Right cardiac atrium (tissue), 5 donors: ENCODE data around the gene CCDC167. TPM values are rescaled to one million over a fixed set of nuclear protein-coding genes. Genes with fewer than 3 reads are reported as not detected.
A peak's percentile ranks its signal among the peaks of the same experiment; 100 is the strongest.

Source experiments
- ATAC-seq, 2 donors: fragments of 200-7000 bp; cut with Tn5 transposase; one replicate each; pipeline versions ENCODE4 v1.8.0 to v1.9.1; 2020; ENCODE audit warnings: moderate library complexity in 2 of 2, mild to moderate bottlenecking in 1 of 2
- DNase-seq, 3 donors: peaks; one replicate each; pipeline ENCODE4 v3.0.0-alpha.2; 2020
- H3K27ac ChIP-seq: one replicate; pipeline ENCODE4 v1.5.1; 2013; ENCODE audit warnings: mild to moderate bottlenecking, low read length, control low read depth, moderate library complexity
- H3K27me3 ChIP-seq: one replicate; pipeline ENCODE4 v1.6.1; 2013; ENCODE audit not compliant: control insufficient read depth, insufficient read depth
- H3K4me1 ChIP-seq: one replicate; pipeline ENCODE4 v1.6.1; 2013; ENCODE audit warnings: low read length; ENCODE audit not compliant: control insufficient read depth, insufficient read depth
- H3K4me3 ChIP-seq: one replicate; pipeline ENCODE4 v1.5.1; 2013; ENCODE audit warnings: low read length, control low read depth
- H3K9me3 ChIP-seq: one replicate; pipeline ENCODE4 v1.6.1; 2013; ENCODE audit warnings: low read length; ENCODE audit not compliant: control insufficient read depth
- WGBS: extraction: QIAGEN DNeasy Blood & Tissue Kit; methylation state at CpG from one replicate; pipeline ENCODE4 v1.1.7; 2013; 5-methylcytosine and 5-hydroxymethylcytosine counted together
- intact Hi-C, 4 donors: fragments of 100-400 bp; cut with DNase I; formaldehyde crosslinking; loops; one replicate each; pipeline versions ENCODE4 v1.11.0 to v1.14.0; 2022 to 2023
- polyA plus RNA-seq: library from polyadenylated mRNA; stranded (reverse); fragments of 200-250 nt; gene quantifications from one replicate; pipeline ENCODE4 v1.2.3, GENCODE V29; 2013
- total RNA-seq, 4 donors: library from RNA; stranded (reverse); fragmentation: NEBNext Ultra II Directional; extraction: Animal tissue kit (Norgen Biotek cat#: 25700); gene quantifications; one replicate each; pipeline ENCODE4 v1.2.1, GENCODE V29; 2021
- donor health status: healthy with polysubstance abuse.
- donor health status: DM: no; HTN: yes; CAD: no.
- donor health status: DM: no; HTN: no; CAD: no.
- donor health status: DM: no; HTN: yes; CAD: no; lungs with severe emphysema.
- donor health status: DM: yes; HTN: yes; CAD: no.

Gene CCDC167
- total and polyA plus RNA-seq, 5 donors, result 18.8 to 63.8 (median 21.2) TPM

DNA sequence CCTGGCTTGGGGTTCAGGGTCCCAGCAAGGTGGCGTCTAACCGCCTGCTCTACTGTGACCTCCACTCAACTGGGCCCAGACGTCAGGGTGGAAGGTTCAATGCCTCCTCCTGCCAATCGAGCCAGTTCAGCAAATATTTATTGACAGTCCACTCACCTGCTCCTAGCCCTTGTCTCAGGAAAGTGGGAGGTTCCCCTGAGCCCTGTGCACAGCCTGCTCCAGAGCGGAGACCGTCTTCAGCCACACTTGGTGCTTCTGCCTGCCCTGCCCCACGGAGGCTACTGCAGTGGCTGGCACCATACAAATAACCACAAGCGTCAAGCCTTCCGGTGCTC is 6.1 kb downstream of the CCDC167 start:
- intact Hi-C loops, result no loop called here
- no peak for ATAC-seq
- Histone ChIP-seq H3K27ac (no peak overlapping the region), H3K4me1 (peaks cover 13% of the 10 kb centered on the region), H3K27me3 (no peaks in the 10 kb centered on the region), H3K9me3 (no peaks in the 10 kb centered on the region), H3K4me3 (no peak overlapping the region)
- WGBS, result 91% methylated on average over 9 of the region's 9 CpGs
- DNase-seq, result no peak

DNA sequence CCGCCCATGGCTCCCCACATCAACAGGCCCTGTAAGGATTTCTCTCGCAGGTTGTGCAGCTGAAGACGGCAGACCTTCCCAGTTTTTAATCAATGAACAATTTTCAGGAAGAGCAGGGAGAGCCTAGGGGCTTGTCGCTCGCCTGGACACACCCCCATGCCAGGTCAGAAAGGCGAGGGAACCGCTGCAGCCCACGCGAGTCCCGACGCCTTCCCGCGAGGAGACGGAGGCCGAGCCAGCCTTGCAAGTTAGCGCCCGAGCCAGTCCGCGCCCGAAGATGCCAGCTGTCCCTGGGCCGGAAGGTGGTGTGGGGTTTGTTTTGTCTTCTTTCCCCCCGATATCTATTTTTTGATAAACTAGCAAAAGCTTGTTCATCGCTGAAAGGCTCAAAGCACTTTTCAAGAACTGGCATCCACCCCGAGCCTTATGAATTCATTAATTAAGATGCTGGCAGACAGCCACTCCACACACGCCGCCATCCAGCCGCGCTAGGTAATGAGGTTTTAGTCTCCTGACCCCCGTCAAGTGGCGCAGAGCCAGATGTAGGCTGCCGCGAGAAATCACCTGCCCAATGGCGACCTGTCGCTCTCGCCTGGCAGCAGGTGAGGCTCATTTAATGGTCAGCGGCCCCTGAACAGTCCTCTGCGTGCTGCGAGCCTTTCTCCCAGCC is 6.6 kb downstream of the CCDC167 start:
- Histone ChIP-seq H3K9me3 (no peaks in the 10 kb centered on the region), H3K27me3 (no peaks in the 10 kb centered on the region), H3K4me3 (no peak overlapping the region), H3K4me1 (peaks cover 13% of the 10 kb centered on the region), H3K27ac (no peak overlapping the region)
- intact Hi-C loops, result no loop called here
- WGBS, result 74% methylated on average over 38 of the region's 38 CpGs
- ATAC-seq, result no peak
- no peak for DNase-seq

DNA sequence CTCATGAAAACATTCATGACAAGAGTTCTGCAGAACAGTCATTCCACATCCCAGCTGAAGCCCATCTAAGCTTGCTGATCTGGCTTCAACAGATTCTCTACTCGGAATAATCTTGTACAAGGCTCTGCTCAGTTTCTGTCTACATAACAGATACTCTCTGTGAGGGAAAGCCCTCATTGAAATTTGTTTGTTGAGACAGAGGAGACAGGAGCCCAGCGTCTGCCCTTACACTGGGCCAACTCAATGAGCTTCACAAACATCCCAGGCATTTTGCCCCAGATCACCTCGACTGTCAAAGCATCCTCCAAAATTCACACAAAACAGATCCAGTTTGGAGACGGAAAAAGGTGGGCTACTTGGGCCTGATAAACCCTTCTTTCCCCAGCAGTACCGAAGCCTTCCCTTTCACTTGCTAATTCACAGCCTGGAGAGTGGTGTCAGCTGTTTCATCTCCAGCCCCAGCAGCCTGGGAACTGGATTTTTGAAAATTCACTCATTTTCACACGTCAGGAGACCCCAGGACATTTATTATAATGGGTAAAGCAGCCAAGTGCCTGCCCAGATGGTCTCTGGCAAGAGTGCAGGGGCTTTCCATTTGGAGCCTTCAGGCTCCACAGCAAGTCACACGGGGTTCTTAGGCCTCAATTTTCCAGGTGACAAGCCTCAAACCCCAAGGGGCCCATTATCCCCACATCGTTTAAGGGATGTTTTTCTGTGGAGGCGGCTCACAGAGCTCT is 7.3 kb downstream of the CCDC167 start:
- H3K4me1 ChIP-seq, result peaks cover 13% of the 10 kb centered on the region
- H3K27me3 ChIP-seq, result no peaks in the 10 kb centered on the region
- no peak for ATAC-seq
- 53% methylated on average over 9 of the region's 9 CpGs for WGBS
- H3K27ac ChIP-seq, result no peak overlapping the region
- DNase-seq, result no peak
- H3K4me3 ChIP-seq, result no peak overlapping the region
- H3K9me3 ChIP-seq, result no peaks in the 10 kb centered on the region
- intact Hi-C loops, result no loop called here

DNA sequence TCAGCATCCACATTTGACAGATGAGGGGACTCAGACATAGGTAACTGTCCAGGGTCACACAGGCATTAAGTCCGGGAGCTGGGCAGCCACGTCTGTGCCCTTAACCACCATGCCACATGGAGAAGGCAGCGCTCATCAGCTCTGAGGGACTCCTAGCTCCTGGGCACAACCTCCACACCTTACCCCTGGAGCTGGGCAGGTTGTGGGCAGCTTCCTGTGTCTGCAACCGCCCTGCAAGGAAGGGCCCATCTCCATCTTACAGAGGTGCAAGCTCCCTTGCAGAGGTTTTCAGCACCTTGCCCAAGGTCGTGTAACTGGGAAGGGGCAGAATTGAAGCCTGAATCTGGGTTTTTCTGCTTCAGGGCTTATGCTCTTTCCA is 7.9 kb downstream of the CCDC167 start:
- peaks cover 13% of the 10 kb centered on the region for H3K4me1 ChIP-seq
- H3K27ac ChIP-seq, result no peak overlapping the region
- H3K27me3 ChIP-seq, result no peaks in the 10 kb centered on the region
- no peak overlapping the region for H3K4me3 ChIP-seq
- intact Hi-C loops, result no loop called here
- no peaks in the 10 kb centered on the region for H3K9me3 ChIP-seq
- ATAC-seq (no peak), DNase-seq (no peak)
- WGBS, result 73% methylated on average over 5 of the region's 5 CpGs

DNA sequence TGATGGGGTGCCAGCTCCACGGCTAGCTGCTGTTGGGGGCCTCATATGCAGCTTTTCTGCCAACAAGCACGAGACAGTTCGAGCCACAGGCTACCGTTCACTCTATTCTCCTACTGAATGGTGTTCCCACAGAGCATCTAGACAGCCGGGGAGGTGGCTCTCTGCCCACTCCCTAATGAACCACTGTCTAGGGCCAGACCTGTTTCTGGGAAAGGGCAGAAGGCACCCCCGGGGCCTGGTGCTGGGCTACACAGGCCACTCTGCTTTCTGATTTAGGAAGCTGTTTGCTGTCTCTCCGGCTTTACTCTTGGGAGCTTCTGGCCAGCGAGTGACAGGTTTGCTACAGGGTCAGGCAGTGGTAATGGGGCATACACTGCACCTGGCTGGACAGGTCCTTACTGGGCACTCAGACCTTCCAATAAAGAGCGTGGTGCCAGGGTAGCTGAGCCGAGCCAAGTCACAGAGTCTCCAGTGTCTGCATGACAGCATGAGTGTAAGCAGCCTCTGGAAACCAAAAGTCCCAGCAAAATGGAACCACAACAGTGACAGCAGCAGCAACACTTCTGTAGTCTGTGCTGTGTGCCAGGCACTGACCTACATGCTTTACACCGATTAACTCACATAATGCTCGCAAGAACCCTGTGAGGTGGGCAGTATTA is 8.4 kb downstream of the CCDC167 start:
- intact Hi-C loops, result no loop called here
- DNase-seq (peak in 1 of 3 donors; percentile 62), ATAC-seq (peak; percentile 24 to 28)
- WGBS, result 55% methylated on average over 12 of the region's 12 CpGs
- no peaks in the 10 kb centered on the region for H3K27me3 ChIP-seq
- no peak overlapping the region for H3K4me3 ChIP-seq
- no peak overlapping the region for H3K27ac ChIP-seq
- peaks cover 13% of the 10 kb centered on the region for H3K4me1 ChIP-seq
- H3K9me3 ChIP-seq, result no peaks in the 10 kb centered on the region

DNA sequence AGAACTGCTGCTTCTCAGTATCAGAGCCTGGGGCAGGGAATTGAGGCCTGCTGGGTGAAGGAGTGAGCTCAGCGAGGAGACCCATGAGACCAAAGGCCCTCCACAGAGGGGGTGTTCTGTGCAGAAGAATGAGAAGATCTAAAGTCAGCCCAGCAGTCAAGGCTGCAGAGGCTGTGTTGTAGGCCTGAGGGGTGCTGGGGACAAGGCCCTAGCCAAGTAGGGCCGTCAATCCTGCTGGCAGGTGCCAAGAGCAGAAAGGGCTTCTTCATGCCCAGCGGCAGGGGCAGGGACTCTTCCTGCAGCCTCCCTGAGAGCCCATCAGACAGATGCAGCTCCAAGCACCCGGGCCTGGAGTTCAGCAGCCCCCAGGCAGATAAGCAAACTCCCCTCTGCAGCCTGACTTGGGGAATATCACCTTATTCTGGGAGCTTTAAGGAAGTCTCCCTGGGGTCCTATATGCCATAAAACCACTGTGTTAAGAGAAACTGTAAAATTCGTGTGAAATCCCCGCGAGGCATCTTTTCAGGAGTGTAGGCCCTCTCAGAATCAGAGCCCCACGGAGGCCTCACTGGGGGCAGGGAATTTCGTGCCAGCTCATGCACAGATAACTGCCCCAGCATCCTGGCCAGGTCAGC is 9.0 kb downstream of the CCDC167 start:
- Histone ChIP-seq H3K4me1 (peaks cover 13% of the 10 kb centered on the region), H3K4me3 (no peak overlapping the region), H3K27ac (no peak overlapping the region), H3K27me3 (no peaks in the 10 kb centered on the region), H3K9me3 (no peaks in the 10 kb centered on the region)
- intact Hi-C loops, result no loop called here
- WGBS, result 63% methylated on average over 9 of the region's 9 CpGs
- DNase-seq (no peak), ATAC-seq (peak in 1 of 2 donors; percentile 19)

DNA sequence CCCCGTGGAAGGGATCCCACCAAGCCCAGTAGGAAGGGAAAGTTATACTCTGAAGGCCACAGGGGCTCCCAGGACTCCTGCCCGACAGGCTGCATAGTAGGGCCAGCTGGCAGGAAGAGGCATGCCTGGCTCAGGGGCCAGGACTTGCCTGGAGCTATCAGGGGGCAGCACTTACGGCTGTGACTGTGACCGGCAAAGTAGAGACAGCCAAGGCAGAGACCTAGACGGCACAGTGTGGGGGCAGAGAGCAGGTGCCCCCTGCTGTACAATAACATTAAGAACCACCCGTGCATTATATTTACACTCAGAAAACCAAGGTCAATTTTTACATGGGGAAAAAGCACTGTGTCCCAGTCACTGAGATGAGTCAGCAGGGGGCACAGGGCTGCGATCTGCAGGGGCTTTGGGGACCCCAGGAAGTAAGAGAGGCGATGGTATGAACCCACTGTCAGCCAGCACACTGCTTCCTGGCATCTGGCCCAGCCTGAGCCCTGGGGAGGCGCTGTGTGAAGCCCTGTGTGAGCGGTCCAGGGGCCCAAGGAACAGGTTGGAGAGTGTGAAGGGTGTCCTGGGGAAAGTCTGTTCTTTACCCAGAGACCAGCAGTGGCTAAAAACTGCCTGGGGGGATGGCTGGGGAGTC is 9.9 kb downstream of the CCDC167 start:
- intact Hi-C loops, result loop anchor here in 2 of 4 donors (5.0 to 10.0 kb wide), 2 partner anchors 75 to 202 kb away; no protein-coding TSS in a partner anchor
- no peak overlapping the region for H3K27ac ChIP-seq
- peaks cover 13% of the 10 kb centered on the region for H3K4me1 ChIP-seq
- no peaks in the 10 kb centered on the region for H3K27me3 ChIP-seq
- H3K4me3 ChIP-seq, result no peak overlapping the region
- 28% methylated on average over 10 of the region's 10 CpGs for WGBS
- DNase-seq (peak; percentile 37 to 73 (median 72)), ATAC-seq (peak; percentile 40)
- no peaks in the 10 kb centered on the region for H3K9me3 ChIP-seq

DNA sequence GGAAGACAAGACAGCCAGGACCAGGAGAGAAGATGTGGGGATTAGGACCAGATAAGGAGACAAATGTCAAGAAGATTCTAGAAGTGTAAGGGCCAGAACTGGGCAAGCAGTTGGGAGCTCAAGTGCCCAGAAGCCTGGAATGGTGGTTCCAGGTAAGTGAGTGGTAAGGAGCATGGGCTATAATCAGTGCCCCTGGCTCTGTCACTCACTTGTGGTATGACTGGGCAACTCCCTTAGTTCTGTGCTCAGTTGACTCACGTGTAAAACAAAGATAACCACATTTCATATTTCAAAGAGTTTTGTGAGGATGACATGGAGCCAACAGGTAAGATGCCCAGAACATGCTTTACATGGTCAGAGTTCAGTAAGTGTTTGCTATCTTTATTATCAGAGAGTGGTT is 11.2 kb downstream of the CCDC167 start:
- Histone ChIP-seq H3K9me3 (no peaks in the 10 kb centered on the region), H3K27ac (no peak overlapping the region), H3K4me3 (no peak overlapping the region), H3K4me1 (peaks cover 13% of the 10 kb centered on the region), H3K27me3 (no peaks in the 10 kb centered on the region)
- WGBS, result 66% methylated on average over 1 of the region's 1 CpG
- DNase-seq (no peak), ATAC-seq (no peak)
- intact Hi-C loops, result loop anchor here in 2 of 4 donors (5.0 to 10.0 kb wide), 2 partner anchors 76 to 204 kb away; no protein-coding TSS in a partner anchor

DNA sequence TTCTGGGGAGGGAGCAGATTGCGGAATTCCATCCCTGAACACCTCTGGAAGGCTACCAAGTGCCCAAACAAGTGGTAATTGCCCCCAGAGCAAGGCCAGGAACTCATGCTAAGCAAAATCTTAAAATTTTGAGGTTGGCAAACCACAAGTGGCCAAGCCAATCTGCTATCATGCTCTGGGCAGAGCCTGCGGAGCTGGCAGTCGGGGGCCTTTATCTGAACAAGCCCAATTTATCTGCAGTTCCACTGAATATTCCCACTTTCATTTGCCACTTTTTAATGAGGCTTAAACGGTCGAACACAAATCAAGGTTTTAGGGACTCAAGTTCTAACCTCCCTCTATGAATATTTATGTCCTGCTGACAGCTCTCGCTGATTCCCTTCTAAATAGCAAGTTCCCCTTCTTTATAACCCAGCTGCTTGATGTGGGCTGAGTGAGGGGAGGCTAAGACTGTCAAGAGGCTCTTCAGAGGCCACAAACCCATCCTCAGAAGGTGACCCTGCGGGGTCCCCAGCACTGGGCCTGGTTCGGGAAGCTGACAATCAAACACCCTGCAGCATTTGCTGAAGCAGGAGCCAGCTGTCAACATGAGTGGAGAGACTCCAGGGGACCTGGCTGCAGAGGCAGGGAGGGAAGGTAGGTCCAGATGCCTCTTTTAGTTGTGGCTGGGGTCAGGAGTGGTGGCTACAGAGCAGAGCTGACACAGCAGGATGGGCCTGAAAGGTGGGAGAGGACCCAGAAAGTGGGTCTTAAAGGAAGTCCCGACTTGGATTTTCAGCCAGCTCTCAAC is 11.9 kb downstream of the CCDC167 start:
- no peak overlapping the region for H3K27ac ChIP-seq
- peaks cover 13% of the 10 kb centered on the region for H3K4me1 ChIP-seq
- no peak for ATAC-seq
- no peaks in the 10 kb centered on the region for H3K27me3 ChIP-seq
- no peaks in the 10 kb centered on the region for H3K9me3 ChIP-seq
- WGBS, result 65% methylated on average over 9 of the region's 9 CpGs
- intact Hi-C loops, result loop anchor here in 2 of 4 donors (5.0 to 10.0 kb wide), 2 partner anchors 77 to 205 kb away; no protein-coding TSS in a partner anchor
- DNase-seq, result no peak
- H3K4me3 ChIP-seq, result no peak overlapping the region
